SU-DHL-6 (cell line): ENCODE measurements around the gene BBS7.

ENCODE experiments used
- CTCF ChIP-seq: fragments of 200-600 bp; sonication (generic); IDR thresholded peaks from one replicate; pipeline ENCODE4 v1.5.1; 2017; ENCODE audit warnings: antibody characterized with exemption, mild to moderate bottlenecking, low read length, moderate library complexity; ENCODE audit not compliant: insufficient read depth, poor library complexity, severe bottlenecking
- EZH2phosphoT487 ChIP-seq: fragments of 200-600 bp; sonication (generic), shearing (Covaris generic); conservative IDR thresholded peaks from 2 replicates; pipeline ENCODE4 v1.6.1; 2018; ENCODE audit warnings: mild to moderate bottlenecking, antibody characterized with exemption, low read length, moderate library complexity, mixed read lengths

- TF ChIP-seq CTCF (no peak), EZH2phosphoT487 (no peak)
Observed at GRCh38 chr4:121778991-121779628, 91.2 kb downstream of the BBS7 start.
